H9 (cell line): ENCODE measurements around the gene ANK3. TPM values are rescaled to one million over a fixed set of nuclear protein-coding genes. Genes with fewer than 3 reads are reported as not detected.

ENCODE experiments used
- DNase-seq: peaks from one replicate; pipeline ENCODE4 v3.0.0-alpha.2; 2017
- H2AFZ ChIP-seq: one replicate; pipeline ENCODE4 v1.6.1; 2013; ENCODE audit warnings: mild to moderate bottlenecking, low read length, control low read depth, moderate library complexity
- H2AK5ac ChIP-seq: 2 replicates; pipeline ENCODE4 v1.6.1; 2013; ENCODE audit warnings: low read length, control low read depth, mixed read lengths; ENCODE audit not compliant: insufficient read length
- H2BK120ac ChIP-seq: one replicate; pipeline ENCODE4 v1.6.1; 2013; ENCODE audit warnings: low read depth, mild to moderate bottlenecking, low read length, control low read depth, inconsistent platforms; ENCODE audit not compliant: poor library complexity, severe bottlenecking
- H2BK12ac ChIP-seq: 2 replicates; pipeline ENCODE4 v1.6.1; 2013; ENCODE audit warnings: low read length, control low read depth, mixed read lengths, low read depth; ENCODE audit not compliant: insufficient read length
- H2BK15ac ChIP-seq: 2 replicates; pipeline ENCODE4 v1.6.1; 2013; ENCODE audit warnings: low read depth, low read length, control low read depth
- H2BK20ac ChIP-seq: one replicate; pipeline ENCODE4 v1.6.1; 2013; ENCODE audit warnings: low read depth, mild to moderate bottlenecking, low read length, control low read depth, inconsistent platforms; ENCODE audit not compliant: poor library complexity, severe bottlenecking
- H2BK5ac ChIP-seq: 2 replicates; pipeline ENCODE4 v1.6.1; 2013; ENCODE audit warnings: low read length, control low read depth, mixed read lengths; ENCODE audit not compliant: insufficient read length
- H3K14ac ChIP-seq: 2 replicates; pipeline ENCODE4 v1.6.1; 2013; ENCODE audit warnings: low read length, control low read depth; ENCODE audit not compliant: insufficient read depth
- H3K18ac ChIP-seq: 2 replicates; pipeline ENCODE4 v1.6.1; 2013; ENCODE audit warnings: low read depth, mild to moderate bottlenecking, mixed read lengths, low read length, control low read depth; ENCODE audit not compliant: insufficient read length
- H3K23ac ChIP-seq: 2 replicates; pipeline ENCODE4 v1.6.1; 2013; ENCODE audit warnings: low read length, control low read depth, mixed read lengths, low read depth; ENCODE audit not compliant: insufficient read length
- H3K23me2 ChIP-seq: 2 replicates; pipeline ENCODE4 v1.6.1; 2013; ENCODE audit warnings: low read depth, mild to moderate bottlenecking, mixed read lengths, low read length, control low read depth; ENCODE audit not compliant: insufficient read length, poor library complexity, severe bottlenecking
- H3K27ac ChIP-seq: 2 replicates; pipeline ENCODE4 v1.5.1; 2013; ENCODE audit warnings: low read length, control low read depth, mixed read lengths, low read depth; ENCODE audit not compliant: insufficient read length
- H3K27me3 ChIP-seq: 2 replicates; pipeline ENCODE4 v1.6.1; 2013; ENCODE audit warnings: low read length, control low read depth, inconsistent platforms; ENCODE audit not compliant: insufficient read depth
- H3K4ac ChIP-seq: 2 replicates; pipeline ENCODE4 v1.6.1; 2013; ENCODE audit warnings: low read depth, mild to moderate bottlenecking, control low read depth, inconsistent platforms, low read length, moderate library complexity
- H3K4me1 ChIP-seq: 2 replicates; pipeline ENCODE4 v1.6.1; 2013; ENCODE audit warnings: low read length, control low read depth, inconsistent platforms; ENCODE audit not compliant: insufficient read depth
- H3K4me2 ChIP-seq: 2 replicates; pipeline ENCODE4 v1.6.1; 2013; ENCODE audit warnings: low read length, control low read depth, mixed read lengths; ENCODE audit not compliant: insufficient read length, insufficient read depth
- H3K56ac ChIP-seq: 2 replicates; pipeline ENCODE4 v1.6.1; 2013; ENCODE audit warnings: low read depth, mild to moderate bottlenecking, mixed read lengths, low read length, control low read depth; ENCODE audit not compliant: insufficient read length
- H3K79me1 ChIP-seq: 2 replicates; pipeline ENCODE4 v1.6.1; 2013; ENCODE audit warnings: low read depth, mild to moderate bottlenecking, moderate library complexity, low read length, control low read depth, inconsistent platforms; ENCODE audit not compliant: insufficient read depth, poor library complexity, severe bottlenecking
- H3K79me2 ChIP-seq: 2 replicates; pipeline ENCODE4 v1.6.1; 2013; ENCODE audit warnings: low read length, control low read depth, inconsistent platforms; ENCODE audit not compliant: insufficient read depth
- H3K9ac ChIP-seq: 2 replicates; pipeline ENCODE4 v1.6.1; 2013; ENCODE audit warnings: low read length, control low read depth, mixed read lengths; ENCODE audit not compliant: insufficient read length; ENCODE audit errors: extremely low read depth
- H3K9me3 ChIP-seq: one replicate; pipeline ENCODE4 v1.6.1; 2013; ENCODE audit warnings: low read depth, low read length, inconsistent platforms; ENCODE audit not compliant: control insufficient read depth
- H3T11ph ChIP-seq: one replicate; pipeline ENCODE4 v1.6.1; 2013; ENCODE audit warnings: mild to moderate bottlenecking, low read length, control low read depth, inconsistent platforms
- H4K20me1 ChIP-seq: one replicate; pipeline ENCODE4 v1.6.1; 2013; ENCODE audit not compliant: control insufficient read depth, insufficient read length, insufficient read depth
- H4K5ac ChIP-seq: 2 replicates; pipeline ENCODE4 v1.6.1; 2013; ENCODE audit warnings: low read depth, mild to moderate bottlenecking, mixed read lengths, low read length, control low read depth; ENCODE audit not compliant: insufficient read length
- H4K8ac ChIP-seq: replicated peaks from 2 replicates; pipeline ENCODE4 v1.6.1; 2013; ENCODE audit warnings: low read length, control low read depth, mixed read lengths, low read depth; ENCODE audit not compliant: insufficient read length
- H4K91ac ChIP-seq: 2 replicates; pipeline ENCODE4 v1.6.1; 2013; ENCODE audit warnings: low read depth, mild to moderate bottlenecking, moderate library complexity, mixed read lengths, low read length, control low read depth; ENCODE audit not compliant: insufficient read length
- H3K27ac Mint-ChIP-seq, 3 experiments: 2 replicates in 2 of 3; 3 replicates in 1 of 3; pipeline ENCODE4 v1.8.0; 2020 to 2021; ENCODE audit warnings: mixed read lengths in 3 of 3, mild to moderate bottlenecking in 1 of 3, moderate library complexity in 1 of 3
- H3K27me3 Mint-ChIP-seq: 2 replicates; pipeline ENCODE4 v1.8.0; 2021; ENCODE audit warnings: low read depth, mild to moderate bottlenecking, moderate library complexity, mixed read lengths
- H3K36me3 Mint-ChIP-seq, 3 experiments: 2 replicates in 2 of 3; 3 replicates in 1 of 3; pipeline ENCODE4 v1.8.0; 2020 to 2021; ENCODE audit warnings: low read depth in 3 of 3, mixed read lengths in 3 of 3; ENCODE audit not compliant: insufficient read depth in 1 of 3
- H3K4me1 Mint-ChIP-seq, 2 experiments: 2 replicates each; pipeline ENCODE4 v1.8.0; 2020; ENCODE audit warnings: mixed read lengths in 2 of 2
- H3K4me3 Mint-ChIP-seq, 2 experiments: 2 replicates in 1 of 2; 3 replicates in 1 of 2; pipeline ENCODE4 v1.8.0; 2020 to 2021; ENCODE audit warnings: mild to moderate bottlenecking in 2 of 2, mixed read lengths in 2 of 2, moderate library complexity in 1 of 2
- H3K9me3 Mint-ChIP-seq, 2 experiments: 2 replicates in 1 of 2; 3 replicates in 1 of 2; pipeline ENCODE4 v1.8.0; 2020; ENCODE audit warnings: mild to moderate bottlenecking in 2 of 2, mixed read lengths in 2 of 2, moderate library complexity in 1 of 2
- CTCF ChIP-seq: fragments of 200-600 bp; sonication (generic); conservative IDR thresholded peaks from 3 replicates; pipeline ENCODE4 v1.8.0; 2021; ENCODE audit warnings: antibody characterized with exemption, mild to moderate bottlenecking
- WGBS: extraction: QIAGEN DNeasy Blood & Tissue Kit; methylation state at CpG from one replicate; pipeline ENCODE4 v1.1.7; 2013; ENCODE audit warnings: missing lambda C conversion rate, low lambda C conversion rate, mixed read lengths; ENCODE audit not compliant: insufficient read length; ENCODE audit errors: extremely low coverage; 5-methylcytosine and 5-hydroxymethylcytosine counted together
- total RNA-seq: library from RNA; stranded (reverse); gene quantifications from 2 replicates; pipeline ENCODE4 v1.2.1, GENCODE V29; 2021

The ANK3 gene
- total RNA-seq, 1 experiment from 2014 or later, result 59.6 TPM

DNA sequence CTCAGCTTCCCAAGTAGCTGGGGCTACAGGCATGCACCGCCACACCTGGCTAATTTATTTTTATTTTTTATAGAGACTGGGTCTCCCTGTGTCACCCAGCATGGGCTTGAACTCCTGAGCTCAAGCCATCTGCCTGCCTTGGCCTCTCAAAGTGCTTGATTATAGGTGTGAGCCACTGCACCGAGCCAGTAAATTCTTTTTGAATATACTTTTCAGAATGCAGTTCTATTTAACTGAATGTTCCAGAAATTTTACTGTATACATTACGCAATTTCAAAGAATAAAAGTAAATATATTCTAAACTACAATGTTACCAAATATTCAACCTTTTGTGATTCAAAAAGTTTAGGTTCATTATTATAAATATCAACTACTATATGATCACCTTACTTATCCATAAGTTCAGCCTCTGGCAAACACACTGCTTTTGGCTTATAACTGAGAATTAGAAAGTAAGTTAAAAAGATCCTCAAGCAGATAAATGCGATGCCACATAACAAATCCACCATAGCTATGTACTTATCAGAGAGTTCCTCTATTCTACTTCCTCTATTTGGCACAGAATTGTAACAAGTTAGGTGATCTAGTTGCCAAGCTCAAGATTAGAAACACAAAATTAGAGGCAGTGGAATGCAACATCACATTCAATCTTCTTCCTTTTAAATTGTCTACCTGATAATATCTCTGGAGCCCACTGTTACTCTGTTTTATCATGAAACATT is 118.2 kb downstream of the ANK3 start:
- H3K27me3 ChIP-seq, result no peaks in the 10 kb centered on the region
- Mint-ChIP-seq H3K4me1 (no peaks in the 10 kb centered on the region), H3K27ac (peak overlapping the region in 1 of 3 experiments; percentile 46; a peak in 1 of 7 replicates), H3K27me3 (no peaks in the 10 kb centered on the region), H3K36me3 (no peaks in the 10 kb centered on the region), H3K9me3 (no peaks in the 10 kb centered on the region), H3K4me3 (no peak overlapping the region)
- no peak overlapping the region for H3K27ac ChIP-seq
- H2BK120ac ChIP-seq, result no peak overlapping the region
- H3K4me1 ChIP-seq, result no peaks in the 10 kb centered on the region
- H2BK12ac ChIP-seq, result no peak overlapping the region
- DNase-seq, result no peak
- no peak overlapping the region for H3T11ph ChIP-seq
- H3K9ac ChIP-seq, result no peak overlapping the region
- no peak overlapping the region for H3K23ac ChIP-seq
- H3K18ac ChIP-seq, result no peak overlapping the region
- H3K4ac ChIP-seq, result no peak overlapping the region
- no peaks in the 10 kb centered on the region for H4K20me1 ChIP-seq
- H2BK15ac ChIP-seq, result no peak overlapping the region
- H3K4me2 ChIP-seq, result no peak overlapping the region
- TF ChIP-seq CTCF, result no peak
- no peaks in the 10 kb centered on the region for H3K79me2 ChIP-seq
- no peaks in the 10 kb centered on the region for H3K9me3 ChIP-seq
- no peak overlapping the region for H2BK20ac ChIP-seq
- H4K91ac ChIP-seq, result no peak overlapping the region
- no peak overlapping the region for H2AFZ ChIP-seq
- no peak overlapping the region for H4K8ac ChIP-seq
- H3K23me2 ChIP-seq, result no peaks in the 10 kb centered on the region
- H3K79me1 ChIP-seq, result no peaks in the 10 kb centered on the region
- H2AK5ac ChIP-seq, result no peak overlapping the region
- no peak overlapping the region for H4K5ac ChIP-seq
- H3K56ac ChIP-seq, result no peak overlapping the region
- WGBS, result no CpG with 5 or more reads among the region's 4 CpGs
- no peak overlapping the region for H3K14ac ChIP-seq
- H2BK5ac ChIP-seq, result no peak overlapping the region
